T follicular helper cell (primary cell): ENCODE results near the gene SPACA5.
A peak's percentile ranks its signal among the peaks of the same experiment; 100 is the strongest.
"Not testable (repeated sequence)": the region's sequence is repeated elsewhere in the genome, so short reads cannot be mapped to it uniquely, and the experiment has no call there.

ENCODE experiments used
- DNase-seq: peaks from one replicate; pipeline ENCODE4 v3.0.0-alpha.2; 2020; ENCODE audit warnings: low read depth

SPACA5 gene

DNA sequence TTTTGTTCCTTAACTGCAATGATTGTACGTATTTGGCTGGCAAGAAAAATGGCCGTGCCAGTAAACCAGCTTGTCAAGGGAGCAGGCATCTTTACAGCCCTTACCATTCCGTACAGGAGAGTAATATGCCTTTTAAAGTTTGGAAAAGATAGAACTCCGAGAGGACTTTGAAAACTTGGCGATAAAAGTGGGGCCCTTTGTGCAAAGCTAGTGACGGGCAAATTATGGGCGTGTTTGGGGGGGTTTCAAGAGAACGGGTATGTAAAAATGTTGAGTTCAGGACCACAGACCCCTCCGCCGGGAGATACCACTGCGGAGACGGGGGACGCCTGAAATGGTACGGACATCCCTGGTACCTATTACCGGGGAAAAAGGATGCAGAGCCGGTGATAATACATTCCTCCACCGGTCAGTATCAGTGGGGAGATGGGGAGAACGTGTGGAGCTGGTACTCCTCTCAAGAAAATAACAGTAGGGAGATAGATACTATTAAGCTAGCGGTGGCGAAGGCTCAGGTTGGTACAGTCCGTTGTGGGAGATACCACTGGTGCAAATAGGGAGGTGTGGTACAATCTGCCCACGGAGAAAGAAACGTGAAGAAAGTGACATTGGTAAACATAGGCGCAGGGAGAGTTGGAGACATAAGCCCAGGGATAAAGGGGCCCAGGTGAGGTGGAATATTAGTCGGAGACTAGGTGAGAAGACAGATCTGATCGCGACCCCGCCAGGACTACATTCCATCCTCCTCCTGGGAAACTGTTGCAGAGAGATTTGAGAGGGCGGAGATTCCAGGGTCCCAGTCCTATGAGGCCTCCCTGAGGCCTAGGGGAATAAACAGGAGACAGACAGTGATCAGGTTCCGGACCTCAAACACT, 14.5 kb downstream of the SPACA5 start:
- DNase-seq: peak; percentile 67

- no peak for DNase-seq
These were observed 15.3 kb downstream of the SPACA5 start for GRCh38 chrX:48022100-48022499.

GRCh38 chrX:48022738-48023137, 15.9 kb downstream of the SPACA5 start:
- no peak for DNase-seq

GRCh38 chrX:48025561-48025960, 18.8 kb downstream of the SPACA5 start:
- peak; percentile 14 for DNase-seq

DNA sequence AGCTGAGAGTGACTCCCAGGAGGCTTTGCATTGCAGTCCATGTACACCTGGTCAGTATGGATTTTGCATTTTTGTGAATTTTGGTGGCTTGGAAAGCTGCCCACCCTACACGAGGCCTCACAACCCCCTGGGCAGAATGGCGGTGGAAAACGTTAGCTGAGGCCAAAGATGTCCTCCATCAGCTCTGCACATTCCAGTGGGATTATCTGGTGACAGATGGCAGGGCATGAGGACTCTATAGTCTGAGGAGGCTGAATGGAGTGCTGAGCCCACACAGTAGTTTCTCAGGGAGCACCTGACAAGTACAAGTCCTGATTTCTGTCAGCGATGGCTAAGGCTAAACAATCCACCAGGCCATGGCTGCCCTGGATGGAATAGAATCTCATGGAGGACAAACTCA, 20.8 kb downstream of the SPACA5 start:
- DNase-seq: not testable (repeated sequence)

GRCh38 chrX:48028091-48028490, 21.3 kb downstream of the SPACA5 start:
- no peak for DNase-seq

DNA sequence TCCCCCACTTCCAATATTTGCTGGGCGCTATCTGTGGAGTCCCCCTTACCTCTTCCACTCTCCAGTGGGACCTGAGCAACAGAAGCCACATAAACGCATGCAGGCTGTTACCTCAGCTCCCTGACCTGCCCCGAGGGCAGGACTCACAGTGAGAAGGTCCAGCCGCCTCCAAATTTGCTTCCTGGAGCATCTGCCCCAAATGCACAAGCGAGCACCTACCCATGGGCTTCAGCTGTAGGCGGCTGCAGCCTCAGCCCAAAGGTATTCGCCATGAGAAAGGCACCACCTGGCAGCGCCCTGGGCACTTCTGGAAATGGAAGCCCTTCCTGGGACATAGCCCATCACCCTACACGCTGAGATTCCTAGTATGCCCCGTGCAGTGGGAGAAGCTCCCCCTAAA, 23.4 kb downstream of the SPACA5 start:
- no peak for DNase-seq

GRCh38 chrX:48030641-48031173, 23.9 kb downstream of the SPACA5 start:
- DNase-seq: not testable (repeated sequence)

DNA sequence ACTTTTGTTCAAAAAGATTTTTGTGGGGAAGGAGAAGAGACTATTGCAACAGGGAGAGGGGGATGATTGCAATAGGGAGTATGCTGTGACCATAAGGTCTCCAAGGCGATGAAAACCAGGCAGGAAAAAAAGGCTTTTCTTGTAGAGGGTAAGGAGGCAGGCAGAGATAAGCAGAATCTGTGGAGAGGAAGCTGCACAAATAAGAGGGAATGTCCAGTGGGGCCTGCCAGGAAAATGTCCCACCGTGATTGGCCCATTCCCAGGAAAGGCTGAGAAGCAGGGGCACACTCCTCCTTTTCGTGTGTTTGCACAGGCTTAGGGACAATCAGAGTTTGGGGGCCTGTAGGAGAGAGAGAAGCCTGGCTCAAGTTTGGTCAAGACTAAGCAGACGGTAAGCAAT, 29.1 kb downstream of the SPACA5 start:
- no peak for DNase-seq

- no peak for DNase-seq
These were observed 36.3 kb downstream of the SPACA5 start for GRCh38 chrX:48043056-48043455.

DNA sequence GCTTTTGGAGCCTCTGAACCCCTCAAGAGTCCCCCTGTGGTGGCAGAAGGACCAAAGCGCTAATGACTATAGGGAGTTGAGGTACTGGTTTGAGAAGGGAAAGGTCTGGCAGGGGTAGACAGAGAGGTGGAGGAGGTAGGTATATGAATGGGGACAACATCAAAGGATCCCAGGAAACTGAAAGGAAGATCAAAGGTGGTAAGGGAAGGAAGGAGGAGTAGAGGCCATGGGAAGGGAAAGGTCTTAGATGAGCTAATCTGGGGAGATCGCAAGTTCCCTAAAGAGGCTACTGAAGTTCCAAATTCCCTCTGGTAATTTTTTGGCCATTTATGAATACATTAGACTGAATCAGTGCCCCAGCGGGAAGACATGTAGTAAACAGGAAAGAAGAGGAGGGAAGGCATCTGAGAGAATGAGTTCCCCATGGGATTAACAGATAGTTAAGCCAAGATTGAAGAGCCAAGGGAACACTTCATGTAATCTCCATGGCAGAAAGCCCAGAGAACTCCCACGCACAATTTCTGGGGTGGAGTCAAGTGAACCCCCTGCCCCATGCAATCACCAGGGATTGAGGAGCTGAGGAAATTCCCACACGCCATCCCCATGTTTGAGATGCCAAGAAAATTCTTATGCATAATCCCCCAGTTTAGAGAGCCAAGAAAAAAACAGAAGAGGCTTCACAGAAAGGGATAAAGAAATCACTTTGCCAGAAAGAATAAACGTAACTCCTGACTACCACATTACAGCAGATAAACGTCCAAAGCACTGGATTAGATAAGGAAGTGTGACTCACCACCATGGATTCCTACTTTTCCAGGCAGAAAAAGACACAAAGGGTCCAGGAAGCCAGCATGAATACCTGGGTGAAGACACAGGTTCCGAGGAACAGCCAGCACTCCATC, 38.9 kb downstream of the SPACA5 start:
- no peak for DNase-seq

GRCh38 chrX:48046846-48047245, 40.1 kb downstream of the SPACA5 start:
- DNase-seq: no peak

- DNase-seq: no peak
These were observed 52.0 kb downstream of the SPACA5 start for GRCh38 chrX:48058621-48059295.

DNA sequence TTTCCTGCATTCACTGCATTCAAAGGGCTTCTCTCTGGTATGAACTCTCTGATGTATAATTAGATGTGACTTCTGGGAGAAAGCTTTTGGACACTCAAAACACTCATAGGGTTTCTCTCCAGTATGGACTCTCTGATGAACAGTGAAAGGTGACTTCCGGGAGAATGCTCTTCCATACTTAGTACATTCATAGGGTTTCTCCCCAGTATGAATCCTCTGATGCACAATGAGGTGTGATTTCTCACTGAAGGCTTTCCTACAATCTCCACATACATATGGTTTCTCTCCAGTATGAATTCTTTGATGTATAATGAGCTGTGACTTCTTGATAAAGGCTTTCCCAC, 52.5 kb downstream of the SPACA5 start:
- no peak for DNase-seq
